H1 (cell line): ENCODE results near the gene OR51Q1. TPM values are rescaled to one million over a fixed set of nuclear protein-coding genes. Genes with fewer than 3 reads are reported as not detected.

Source experiments
- CTCF ChIA-PET: fragments of 300-600 bp; sonication (Branson Sonifier 250); formaldehyde crosslinking; loops from one replicate; lab custom pipeline; 2021; ENCODE audit not compliant: partially characterized antibody; lab: Charles Lee
- POLR2A ChIA-PET: fragments of 300-600 bp; sonication (Branson Sonifier 250); formaldehyde crosslinking; loops from one replicate; lab custom pipeline; 2021; ENCODE audit warnings: inconsistent platforms; ENCODE audit not compliant: partially characterized antibody; lab: Charles Lee
- DNase-seq, 2 experiments: peaks; one replicate each; pipeline versions ENCODE4 v3.0.0 to v3.0.0-alpha.2; 2010 to 2022; ENCODE audit warnings: low spot score in 2 of 2, low read depth in 1 of 2, mixed read lengths in 1 of 2
- FAIRE-seq: peaks from 2 replicates; lab custom pipeline; 2011; peaks lifted over from hg19 to GRCh38; lab: Jason Lieb, UNC
- H2AFZ ChIP-seq: 2 replicates; pipeline ENCODE4 v1.8.1; 2012; ENCODE audit warnings: low read length, inconsistent platforms
- H2AK5ac ChIP-seq: 2 replicates; pipeline ENCODE4 v1.6.1; 2013; ENCODE audit warnings: low read depth, low read length
- H2BK120ac ChIP-seq: replicated peaks from 2 replicates; pipeline ENCODE3; 2013; ENCODE audit warnings: low read depth, low read length, inconsistent platforms
- H2BK12ac ChIP-seq: 2 replicates; pipeline ENCODE4 v1.6.1; 2013; ENCODE audit warnings: low read depth, low read length
- H2BK15ac ChIP-seq: 2 replicates; pipeline ENCODE4 v1.6.1; 2013; ENCODE audit warnings: low read length
- H2BK20ac ChIP-seq: 2 replicates; pipeline ENCODE4 v1.6.1; 2013; ENCODE audit warnings: low read length
- H2BK5ac ChIP-seq: 2 replicates; pipeline ENCODE4 v1.6.1; 2013; ENCODE audit warnings: low read depth, low read length
- H3K14ac ChIP-seq: 2 replicates; pipeline ENCODE4 v1.6.1; 2013; ENCODE audit warnings: inconsistent platforms; ENCODE audit not compliant: insufficient read length
- H3K18ac ChIP-seq: 2 replicates; pipeline ENCODE4 v1.6.1; 2013; ENCODE audit warnings: low read length; ENCODE audit errors: extremely low read depth
- H3K23ac ChIP-seq: 2 replicates; pipeline ENCODE4 v1.6.1; 2013; ENCODE audit warnings: inconsistent platforms; ENCODE audit not compliant: insufficient read length
- H3K23me2 ChIP-seq: 2 replicates; pipeline ENCODE4 v1.6.1; 2013; ENCODE audit warnings: low read depth, low read length
- H3K27ac ChIP-seq: 2 replicates; pipeline ENCODE4 v1.6.1; 2011; ENCODE audit warnings: low read depth, low read length, inconsistent platforms
- H3K27me3 ChIP-seq, 4 experiments: replicated peaks in 1 of 4; 1 replicate in 1 of 4; 2 replicates in 3 of 4; pipeline versions ENCODE4 v1.6.1 to v1.8.1; 2011 to 2013; ENCODE audit warnings: low read length in 3 of 4, mild to moderate bottlenecking in 3 of 4, inconsistent platforms in 2 of 4, mixed read lengths in 2 of 4, moderate library complexity in 1 of 4; ENCODE audit not compliant: control insufficient read depth in 3 of 4, insufficient read depth in 3 of 4; ENCODE audit errors: extremely low read depth in 1 of 4
- H3K36me3 ChIP-seq, 4 experiments: 2 replicates each; pipeline versions ENCODE4 v1.6.1 to v1.8.1; 2011 to 2013; ENCODE audit warnings: mild to moderate bottlenecking in 4 of 4, low read length in 3 of 4, moderate library complexity in 2 of 4, control low read depth in 1 of 4, inconsistent platforms in 1 of 4; ENCODE audit not compliant: insufficient read depth in 4 of 4, control insufficient read depth in 2 of 4
- H3K4ac ChIP-seq: replicated peaks from 2 replicates; pipeline ENCODE3; 2013; ENCODE audit warnings: low read length, low read depth, mixed read lengths, inconsistent platforms; ENCODE audit not compliant: insufficient read length
- H3K4me1 ChIP-seq, 4 experiments: replicated peaks in 1 of 4; 1 replicate in 1 of 4; 2 replicates in 3 of 4; pipeline versions ENCODE4 v1.6.1 to v1.8.1; 2011 to 2013; ENCODE audit warnings: low read length in 3 of 4, inconsistent platforms in 2 of 4, mixed read lengths in 1 of 4; ENCODE audit not compliant: insufficient read depth in 4 of 4, control insufficient read depth in 3 of 4
- H3K4me2 ChIP-seq, 2 experiments: 2 replicates each; pipeline versions ENCODE4 v1.6.1 to v1.8.1; 2011 to 2013; ENCODE audit warnings: low read depth in 2 of 2, low read length in 2 of 2, control low read depth in 1 of 2, inconsistent platforms in 1 of 2, mild to moderate bottlenecking in 1 of 2; ENCODE audit not compliant: insufficient read depth in 1 of 2
- H3K4me3 ChIP-seq, 4 experiments: fragments of 200-600, 300-600 bp in 1 of 4; sonication (generic), shearing (Covaris generic), sonication (Bioruptor Twin) in 1 of 4; 2 replicates each; pipeline versions ENCODE4 v1.5.1 to v1.8.1; 2011 to 2016; ENCODE audit warnings: low read length in 4 of 4, low read depth in 3 of 4, control low read depth in 2 of 4, inconsistent platforms in 2 of 4, mild to moderate bottlenecking in 2 of 4, mixed read lengths in 1 of 4, moderate library complexity in 1 of 4; ENCODE audit not compliant: insufficient read depth in 2 of 4; ENCODE audit errors: extremely low read depth in 1 of 4
- H3K56ac ChIP-seq: replicated peaks from 2 replicates; pipeline ENCODE3; 2013; ENCODE audit warnings: low read depth, mild to moderate bottlenecking, mixed read lengths, low read length, inconsistent platforms; ENCODE audit not compliant: insufficient read length
- H3K79me1 ChIP-seq: 2 replicates; pipeline ENCODE4 v1.6.1; 2013; ENCODE audit warnings: low read depth, low read length, control low read depth
- H3K79me2 ChIP-seq, 2 experiments: 2 replicates each; pipeline versions ENCODE4 v1.6.1 to v1.8.1; 2012 to 2013; ENCODE audit warnings: low read length in 2 of 2, mild to moderate bottlenecking in 2 of 2, inconsistent platforms in 1 of 2; ENCODE audit not compliant: insufficient read depth in 2 of 2, control insufficient read depth in 1 of 2
- H3K9ac ChIP-seq, 4 experiments: replicated peaks in 1 of 4; 1 replicate in 1 of 4; 2 replicates in 3 of 4; pipeline versions ENCODE4 v1.6.1 to v1.8.1; 2011 to 2013; ENCODE audit warnings: low read depth in 3 of 4, low read length in 3 of 4, control low read depth in 2 of 4, mild to moderate bottlenecking in 2 of 4, moderate library complexity in 2 of 4, inconsistent platforms in 1 of 4; ENCODE audit errors: extremely low read depth in 1 of 4
- H3K9me3 ChIP-seq, 2 experiments: 2 replicates each; pipeline versions ENCODE4 v1.6.1 to v1.8.1; 2012 to 2013; ENCODE audit warnings: mild to moderate bottlenecking in 2 of 2, moderate library complexity in 2 of 2, control low read depth in 1 of 2, inconsistent platforms in 1 of 2, low read depth in 1 of 2, low read length in 1 of 2, mixed read lengths in 1 of 2; ENCODE audit not compliant: insufficient read depth in 2 of 2
- H4K20me1 ChIP-seq, 2 experiments: replicated peaks in 1 of 2; 2 replicates each; pipeline versions ENCODE3 to v1.8.1; 2011 to 2013; ENCODE audit warnings: inconsistent platforms in 2 of 2, low read length in 2 of 2, mild to moderate bottlenecking in 1 of 2; ENCODE audit not compliant: insufficient read depth in 2 of 2, control insufficient read depth in 1 of 2
- H4K5ac ChIP-seq: 2 replicates; pipeline ENCODE4 v1.6.1; 2013; ENCODE audit warnings: low read length, low read depth, mixed read lengths, inconsistent platforms; ENCODE audit not compliant: insufficient read length
- H4K8ac ChIP-seq: 2 replicates; pipeline ENCODE4 v1.8.0; 2013; ENCODE audit warnings: mild to moderate bottlenecking, moderate library complexity, low read length, inconsistent platforms; ENCODE audit not compliant: insufficient read depth; ENCODE audit errors: extremely low read depth
- H4K91ac ChIP-seq: replicated peaks from 2 replicates; pipeline ENCODE3; 2013; ENCODE audit warnings: low read length, mixed read lengths, inconsistent platforms; ENCODE audit not compliant: insufficient read length
- ASH2L ChIP-seq: fragments of 200-600, 300-600 bp; sonication (generic); IDR thresholded peaks from one replicate; pipeline ENCODE4 v1.7.1; 2017; ENCODE audit warnings: low read length
- CBX5 ChIP-seq: fragments of 300-800, 300-1000 bp; sonication (generic); IDR thresholded peaks from 2 replicates; pipeline ENCODE4 v1.7.1; 2016; ENCODE audit warnings: antibody characterized with exemption, low read length, low read depth
- HDAC2 ChIP-seq, 2 experiments: fragments of 300-600 bp in 1 of 2; sonication (generic) in 1 of 2; IDR thresholded peaks; 2 replicates each; pipeline ENCODE4 v1.6.1; 2011 to 2012; ENCODE audit warnings: low read depth in 2 of 2, low read length in 2 of 2, mild to moderate bottlenecking in 2 of 2, moderate library complexity in 2 of 2, borderline replicate concordance in 1 of 2, inconsistent platforms in 1 of 2
- WGBS, 2 experiments: shearing (Covaris generic) in 1 of 2; methylation state at CpG; one replicate each; pipeline versions ENCODE4 v1.1.6 to v1.1.7; 2013 to 2015; ENCODE audit warnings: low lambda C conversion rate in 2 of 2, mixed read lengths in 2 of 2, inconsistent platforms in 1 of 2, low coverage in 1 of 2, missing lambda C conversion rate in 1 of 2; ENCODE audit not compliant: insufficient replicate concordance in 2 of 2, insufficient coverage in 1 of 2, insufficient read length in 1 of 2; ENCODE audit errors: extremely low coverage in 1 of 2, missing lambda C conversion rate in 1 of 2; 5-methylcytosine and 5-hydroxymethylcytosine counted together
- polyA plus RNA-seq, 7 experiments: library from polyadenylated mRNA; depleted of rRNA in 3 of 7; stranded (reverse) in 5 of 7; unstranded in 2 of 7; fragments of >200 nt in 5 of 7; fragments of 200-250 nt in 2 of 7; gene quantifications; 1 replicate in 5 of 7; 2 replicates in 1 of 7; 4 replicates in 1 of 7; pipeline versions ENCODE4 v1.2.1 to v1.2.3, GENCODE V29; 2011 to 2013; ENCODE audit warnings: missing spikeins in 2 of 7, mixed read lengths in 2 of 7
- total RNA-seq: library from RNA; stranded (reverse); fragmentation: NEBNext Ultra II Directional; extraction: Animal tissue kit (Norgen Biotek cat#: 25700); gene quantifications from 2 replicates; pipeline ENCODE4 v1.2.1, GENCODE V29; 2021
- TF ChIP-seq, protein P1 (sequence below): IDR thresholded peaks from 2 replicates; pipeline ENCODE4 v1.6.1; 2012; ENCODE audit warnings: inconsistent platforms
- TF ChIP-seq, protein P2 (sequence below), 3 experiments: IDR thresholded peaks; 1 replicate in 2 of 3; 2 replicates in 1 of 3; pipeline versions ENCODE4 v1.5.1 to v1.6.1; 2011; ENCODE audit warnings: low read length in 3 of 3, mild to moderate bottlenecking in 3 of 3, inconsistent platforms in 2 of 3, low read depth in 1 of 3, moderate library complexity in 1 of 3; ENCODE audit not compliant: insufficient read depth in 1 of 3; ENCODE audit errors: control extremely low read depth in 1 of 3

The OR51Q1 gene
- total and polyA plus RNA-seq, 2 of the 8 experiments (the other 6 are each of a cell fraction or from before 2014, with no cell fraction given), result 0.08 TPM; not detected in 1

DNA sequence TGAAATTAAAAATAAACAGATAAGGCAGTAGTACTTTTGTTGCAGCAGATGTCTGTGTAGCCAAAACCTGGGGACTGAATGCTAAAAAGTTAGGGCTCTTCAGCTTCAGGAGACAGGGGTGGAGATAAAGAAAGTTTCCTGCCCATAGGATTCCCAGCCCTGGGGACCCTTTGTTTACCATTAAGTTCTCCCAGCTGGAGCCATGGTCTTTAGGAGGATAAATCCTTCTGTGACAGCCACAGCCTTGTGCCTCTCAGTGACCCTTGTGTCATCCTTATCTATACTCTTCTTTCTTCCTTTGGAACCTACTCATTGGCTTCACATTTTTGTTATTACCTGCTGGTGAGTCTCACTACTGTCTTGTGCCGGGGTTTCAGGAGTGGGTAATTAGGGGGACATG lies 38.3 kb upstream of the OR51Q1 start, which contains the start of gene OR51M1:
Gene OR51M1 (plus strand): TSS at position 237 of the 400 bp plus-strand sequence. CDS start 5,587 bp downstream, outside the sequence.
- no peaks in the 10 kb centered on the region for H3K23me2 ChIP-seq
- H3K14ac ChIP-seq, result no peak within 1 kb of the TSS
- DNase-seq, result no peak
- no peak within 1 kb of the TSS for H3K4me3 ChIP-seq
- H2AFZ ChIP-seq, result peak within 1 kb of the TSS; percentile 27; the same call in 1 of the 2 replicates
- H3K9me3 ChIP-seq, result no peaks in the 10 kb centered on the region
- POLR2A ChIA-PET, result interaction anchor here (0.9 kb wide), 1 partner anchor 51 kb away, joined by 3 read pairs; no protein-coding TSS in a partner anchor
- no peak within 1 kb of the TSS for H2BK120ac ChIP-seq
- no peak within 1 kb of the TSS for H3K56ac ChIP-seq
- H3K27me3 ChIP-seq, result no peaks in the 10 kb centered on the region
- H2BK12ac ChIP-seq, result no peak within 1 kb of the TSS
- H2BK15ac ChIP-seq, result no peak within 1 kb of the TSS
- no peak within 1 kb of the TSS for H3K27ac ChIP-seq
- 100% methylated on average over 1 of the region's 1 CpG; no CpG with 5 or more reads in 1 of the 2 experiments for WGBS, 2 experiments
- H3K18ac ChIP-seq, result no peak within 1 kb of the TSS
- no peaks in the 10 kb centered on the region for H4K20me1 ChIP-seq
- TF ChIP-seq HDAC2 (IDR thresholded peaks at IDR 0.05; ENCODE audit: borderline replicate concordance in 1 of 2, low read depth in 2 of 2, low read length in 2 of 2) (no peak), ASH2L (no peak), CBX5 (no peak)
- TF ChIP-seq, protein P1, sequence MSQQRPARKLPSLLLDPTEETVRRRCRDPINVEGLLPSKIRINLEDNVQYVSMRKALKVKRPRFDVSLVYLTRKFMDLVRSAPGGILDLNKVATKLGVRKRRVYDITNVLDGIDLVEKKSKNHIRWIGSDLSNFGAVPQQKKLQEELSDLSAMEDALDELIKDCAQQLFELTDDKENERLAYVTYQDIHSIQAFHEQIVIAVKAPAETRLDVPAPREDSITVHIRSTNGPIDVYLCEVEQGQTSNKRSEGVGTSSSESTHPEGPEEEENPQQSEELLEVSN, result no peak
- TF ChIP-seq, protein P2, sequence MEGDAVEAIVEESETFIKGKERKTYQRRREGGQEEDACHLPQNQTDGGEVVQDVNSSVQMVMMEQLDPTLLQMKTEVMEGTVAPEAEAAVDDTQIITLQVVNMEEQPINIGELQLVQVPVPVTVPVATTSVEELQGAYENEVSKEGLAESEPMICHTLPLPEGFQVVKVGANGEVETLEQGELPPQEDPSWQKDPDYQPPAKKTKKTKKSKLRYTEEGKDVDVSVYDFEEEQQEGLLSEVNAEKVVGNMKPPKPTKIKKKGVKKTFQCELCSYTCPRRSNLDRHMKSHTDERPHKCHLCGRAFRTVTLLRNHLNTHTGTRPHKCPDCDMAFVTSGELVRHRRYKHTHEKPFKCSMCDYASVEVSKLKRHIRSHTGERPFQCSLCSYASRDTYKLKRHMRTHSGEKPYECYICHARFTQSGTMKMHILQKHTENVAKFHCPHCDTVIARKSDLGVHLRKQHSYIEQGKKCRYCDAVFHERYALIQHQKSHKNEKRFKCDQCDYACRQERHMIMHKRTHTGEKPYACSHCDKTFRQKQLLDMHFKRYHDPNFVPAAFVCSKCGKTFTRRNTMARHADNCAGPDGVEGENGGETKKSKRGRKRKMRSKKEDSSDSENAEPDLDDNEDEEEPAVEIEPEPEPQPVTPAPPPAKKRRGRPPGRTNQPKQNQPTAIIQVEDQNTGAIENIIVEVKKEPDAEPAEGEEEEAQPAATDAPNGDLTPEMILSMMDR (IDR thresholded peaks at IDR 0.05; ENCODE audit: control extremely low read depth in 1 of 3, insufficient read depth in 1 of 3, low read depth in 1 of 3, low read length in 3 of 3), result no peak
- TF ChIP-seq, all 59 proteins: peak for 0
- Histone ChIP-seq H3K9ac (no peak within 1 kb of the TSS), H3K4me2 (no peak within 1 kb of the TSS), H4K5ac (no peak within 1 kb of the TSS), H3K79me2 (no peaks in the 10 kb centered on the region), H3K36me3 (no peaks in the 10 kb centered on the region), H2BK5ac (no peak within 1 kb of the TSS), H4K91ac (no peak within 1 kb of the TSS), H2BK20ac (no peak within 1 kb of the TSS), H3K23ac (no peak within 1 kb of the TSS), H3K79me1 (no peaks in the 10 kb centered on the region), H2AK5ac (no peak within 1 kb of the TSS), H4K8ac (no peak within 1 kb of the TSS), H3K4me1 (peaks cover 0 to 2% (median 0%) of the 10 kb centered on the region in 4 experiments; a peak in 2 of 7 replicates), H3K4ac (no peak within 1 kb of the TSS)
- CTCF ChIA-PET, result interaction anchor here (1.1 to 2.2 kb wide), 2 partner anchors 87 to 181 kb away, joined by 3 to 7 read pairs; no protein-coding TSS in a partner anchor
- FAIRE-seq, result no peak
